HG03064 (cell line): Measurements from ENCODE around the gene DES.
"Not testable (repeated sequence)": the region's sequence is repeated elsewhere in the genome, so short reads cannot be mapped to it uniquely, and the experiment has no call there.

Experiments
- ATAC-seq: cut with Tn5 transposase; IDR thresholded peaks from one replicate; pipeline ENCODE4 v1.9.1; 2021; ENCODE audit warnings: low read depth; ENCODE audit not compliant: unreplicated experiment

DES gene

GRCh38 chr2:219399716-219400478 is 18.3 kb upstream of the DES start:
- ATAC-seq: no peak

DNA sequence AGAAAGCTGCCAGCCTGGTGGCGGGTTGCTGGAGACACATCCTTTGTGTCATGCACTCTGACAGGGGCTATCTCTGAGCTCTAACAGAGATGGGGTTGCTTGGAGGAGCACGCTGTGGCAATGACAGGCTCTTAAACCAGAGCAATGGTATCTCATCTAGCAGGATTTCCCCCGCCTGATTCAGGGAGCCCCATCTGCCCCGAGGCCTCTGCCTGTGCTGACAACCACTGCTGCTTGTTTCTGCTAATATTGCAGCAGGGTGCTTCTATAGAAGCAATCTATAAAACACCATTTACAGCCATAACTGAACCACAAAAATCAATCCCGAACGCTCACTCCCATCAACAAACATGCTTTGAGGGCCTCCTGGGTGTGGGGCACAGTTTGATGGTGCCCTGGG is 17.6 kb upstream of the DES start:
- ATAC-seq: no peak

DNA sequence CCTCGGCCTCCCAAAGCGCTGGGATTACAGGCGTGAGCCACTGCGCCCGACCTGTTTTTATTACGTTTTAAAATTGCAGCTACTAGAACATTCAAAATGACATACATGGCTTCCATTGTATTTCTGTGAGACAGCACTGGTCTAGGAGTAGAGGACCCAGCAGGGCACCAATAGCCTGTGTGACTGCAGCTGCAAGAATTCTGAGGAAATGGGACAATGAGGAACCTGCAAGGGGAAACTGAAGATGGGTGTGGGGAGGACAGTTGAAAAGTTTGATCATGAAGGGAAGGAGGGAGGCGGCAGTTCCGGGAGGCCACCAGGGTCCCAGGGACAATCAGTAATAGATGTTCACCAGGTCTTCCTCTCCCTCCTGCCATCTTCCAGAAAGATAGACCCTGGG is 16.6 kb upstream of the DES start:
- ATAC-seq: no peak

GRCh38 chr2:219402665-219403515 is 15.3 kb upstream of the DES start:
- ATAC-seq: no peak

DNA sequence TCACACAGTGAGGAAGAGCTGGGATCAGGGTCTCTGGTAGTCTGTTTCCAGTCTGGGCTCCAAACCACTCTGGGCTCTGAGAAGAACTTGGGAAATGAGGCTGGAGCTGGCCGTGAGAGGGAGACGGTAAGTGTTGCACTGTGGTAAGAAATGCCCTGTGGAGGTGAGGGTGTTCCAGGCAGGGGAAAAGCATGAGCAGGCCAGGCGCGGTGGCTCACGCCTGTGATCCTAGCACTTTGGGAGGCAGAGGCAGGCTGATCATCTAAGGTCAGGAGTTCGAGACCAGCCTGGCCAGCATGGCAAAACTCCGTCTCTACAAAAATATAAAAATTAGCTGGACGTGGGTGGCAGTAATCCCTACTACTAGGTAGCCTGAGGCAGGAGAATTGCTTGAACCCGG is 14.3 kb upstream of the DES start:
- ATAC-seq: no peak

- no peak for ATAC-seq
These were observed 13.8 kb upstream of the DES start for GRCh38 chr2:219404291-219404910.

- no peak for ATAC-seq
These were observed 13.2 kb upstream of the DES start for GRCh38 chr2:219404954-219405353.

- ATAC-seq: no peak
These were observed 12.7 kb upstream of the DES start for GRCh38 chr2:219405451-219405850.

GRCh38 chr2:219405958-219406860 is 12.0 kb upstream of the DES start:
- no peak for ATAC-seq

- no peak for ATAC-seq
These were observed 11.3 kb upstream of the DES start for GRCh38 chr2:219406861-219407230.

DNA sequence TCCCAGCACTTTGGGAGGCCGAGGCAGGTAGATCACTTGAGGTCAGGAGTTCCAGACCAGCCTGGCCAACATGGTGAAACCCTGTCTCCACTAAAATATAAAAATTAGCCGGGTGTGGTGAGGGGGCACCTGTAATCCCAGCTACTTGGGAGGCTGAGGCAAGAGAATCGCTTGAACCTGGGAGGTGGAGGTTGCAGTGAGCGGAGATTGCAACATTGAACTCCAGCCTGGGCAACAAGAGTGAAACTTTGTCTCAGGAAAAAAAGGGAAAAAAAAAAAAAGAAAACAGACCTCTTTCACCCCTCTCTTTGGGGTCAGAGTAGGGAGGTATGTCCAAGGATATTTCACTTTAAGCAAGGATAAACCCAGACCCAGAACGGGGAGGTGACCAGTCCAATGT is 10.8 kb upstream of the DES start:
- not testable (repeated sequence) for ATAC-seq

GRCh38 chr2:219408204-219408603 is 10.0 kb upstream of the DES start:
- no peak for ATAC-seq

DNA sequence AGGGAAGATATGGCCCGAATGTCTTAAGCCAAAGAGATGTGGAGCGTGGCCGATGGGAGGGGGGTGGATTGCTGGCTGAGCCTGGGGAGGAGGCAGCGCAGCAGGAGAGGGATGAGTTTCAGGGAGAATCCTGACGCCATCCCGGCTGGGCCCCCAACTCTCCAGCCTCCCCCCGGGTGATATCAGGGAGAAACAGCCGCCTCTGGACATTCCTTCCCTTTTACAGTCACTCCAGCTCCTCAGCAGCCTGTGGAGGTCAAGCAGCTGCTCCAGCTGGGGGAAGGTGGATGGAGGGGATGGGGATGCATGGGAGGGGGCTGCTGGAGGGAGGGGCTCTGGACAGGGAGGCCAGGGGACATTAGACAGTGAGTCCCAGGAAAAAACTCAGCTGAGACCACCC is 9.5 kb upstream of the DES start:
- ATAC-seq: no peak

GRCh38 chr2:219409619-219410018 is 8.6 kb upstream of the DES start:
- ATAC-seq: no peak

- no peak for ATAC-seq
These were observed 7.8 kb upstream of the DES start for GRCh38 chr2:219410390-219410789.

- no peak for ATAC-seq
These were observed 3.3 kb upstream of the DES start for GRCh38 chr2:219414857-219415256.

GRCh38 chr2:219415580-219416234 is 2.5 kb upstream of the DES start:
- ATAC-seq: no peak

DNA sequence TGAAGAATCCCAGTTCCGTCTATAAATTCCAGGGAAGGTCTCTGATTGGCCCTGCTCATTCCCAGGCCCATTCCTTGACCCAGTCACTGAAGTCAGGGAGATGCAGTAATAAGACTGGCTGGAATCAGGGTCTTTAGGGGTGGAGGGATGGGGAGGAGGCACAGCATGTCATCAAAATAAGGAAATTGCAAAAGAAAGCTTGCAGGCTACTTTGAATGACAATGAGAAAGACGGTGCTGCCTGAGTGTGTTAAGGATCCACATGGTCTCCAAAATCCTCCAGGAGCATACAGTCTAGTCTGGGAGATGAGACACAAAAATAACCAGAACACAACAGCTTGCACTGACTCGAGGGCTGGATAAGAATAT is 2.0 kb upstream of the DES start:
- no peak for ATAC-seq

- ATAC-seq: no peak
These were observed 1.2 kb upstream of the DES start for GRCh38 chr2:219416938-219417337.

GRCh38 chr2:219417374-219417773 is 803 bp upstream of the DES start:
- ATAC-seq: no peak
